GM12874 (cell line): ENCODE data around the gene RAB27B.

Experiments
- CTCF ChIP-seq: IDR thresholded peaks from 2 replicates; pipeline ENCODE4 v1.5.1; 2011; ENCODE audit warnings: low read depth, mild to moderate bottlenecking, control low read depth, low read length, moderate library complexity; ENCODE audit not compliant: insufficient read depth

RAB27B gene

GRCh38 chr18:54872681-54873080, 44.4 kb downstream of the RAB27B start:
- no peak for TF ChIP-seq CTCF

GRCh38 chr18:54873884-54874255, 45.6 kb downstream of the RAB27B start:
- TF ChIP-seq CTCF: no peak

- TF ChIP-seq CTCF: no peak
Observed at GRCh38 chr18:54875063-54875462, 46.8 kb downstream of the RAB27B start.

- TF ChIP-seq CTCF: no peak
Observed at GRCh38 chr18:54877076-54877475, 48.8 kb downstream of the RAB27B start.

- TF ChIP-seq CTCF: no peak
Observed at GRCh38 chr18:54878159-54878622, 49.9 kb downstream of the RAB27B start.

- no peak for TF ChIP-seq CTCF
Observed at GRCh38 chr18:54878659-54879358, 50.5 kb downstream of the RAB27B start.

GRCh38 chr18:54879691-54880090, 51.4 kb downstream of the RAB27B start:
- no peak for TF ChIP-seq CTCF
